DND-41 (cell line): ENCODE results near the gene FN3KRP.

ENCODE experiments used
- EZH2 ChIP-seq: IDR thresholded peaks from 3 replicates; pipeline ENCODE4 v1.6.1; 2012; ENCODE audit warnings: borderline replicate concordance, low read depth, mild to moderate bottlenecking, moderate library complexity, low read length, inconsistent platforms; ENCODE audit not compliant: severe bottlenecking
- TF ChIP-seq, protein P1 (sequence below): IDR thresholded peaks from 2 replicates; pipeline ENCODE4 v1.5.1; 2012; ENCODE audit warnings: borderline replicate concordance, low read length, moderate library complexity, mild to moderate bottlenecking; ENCODE audit not compliant: poor library complexity, severe bottlenecking; ENCODE audit errors: extremely low read depth

DNA sequence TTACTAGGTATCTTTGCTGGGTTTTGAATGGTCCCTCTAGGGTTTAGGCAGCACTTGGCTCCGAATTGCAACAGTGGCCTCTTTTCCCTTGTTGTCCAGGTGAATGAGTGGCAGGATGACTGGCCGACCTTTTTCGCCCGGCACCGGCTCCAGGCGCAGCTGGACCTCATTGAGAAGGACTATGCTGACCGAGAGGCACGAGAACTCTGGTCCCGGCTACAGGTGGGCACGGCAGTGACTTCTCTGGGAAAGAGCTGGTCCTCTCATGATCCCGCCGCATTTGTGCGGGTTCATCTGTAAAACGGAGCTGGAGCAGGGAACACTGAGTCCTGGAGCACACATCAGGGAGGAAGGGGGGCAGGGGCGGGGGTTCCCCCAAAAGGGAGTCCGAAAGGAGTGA, 32.2 kb downstream of the FN3KRP start:
- TF ChIP-seq, protein P1, sequence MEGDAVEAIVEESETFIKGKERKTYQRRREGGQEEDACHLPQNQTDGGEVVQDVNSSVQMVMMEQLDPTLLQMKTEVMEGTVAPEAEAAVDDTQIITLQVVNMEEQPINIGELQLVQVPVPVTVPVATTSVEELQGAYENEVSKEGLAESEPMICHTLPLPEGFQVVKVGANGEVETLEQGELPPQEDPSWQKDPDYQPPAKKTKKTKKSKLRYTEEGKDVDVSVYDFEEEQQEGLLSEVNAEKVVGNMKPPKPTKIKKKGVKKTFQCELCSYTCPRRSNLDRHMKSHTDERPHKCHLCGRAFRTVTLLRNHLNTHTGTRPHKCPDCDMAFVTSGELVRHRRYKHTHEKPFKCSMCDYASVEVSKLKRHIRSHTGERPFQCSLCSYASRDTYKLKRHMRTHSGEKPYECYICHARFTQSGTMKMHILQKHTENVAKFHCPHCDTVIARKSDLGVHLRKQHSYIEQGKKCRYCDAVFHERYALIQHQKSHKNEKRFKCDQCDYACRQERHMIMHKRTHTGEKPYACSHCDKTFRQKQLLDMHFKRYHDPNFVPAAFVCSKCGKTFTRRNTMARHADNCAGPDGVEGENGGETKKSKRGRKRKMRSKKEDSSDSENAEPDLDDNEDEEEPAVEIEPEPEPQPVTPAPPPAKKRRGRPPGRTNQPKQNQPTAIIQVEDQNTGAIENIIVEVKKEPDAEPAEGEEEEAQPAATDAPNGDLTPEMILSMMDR = no peak
- TF ChIP-seq EZH2 = no peak
